ENCODE data around the gene C1QA.

GRCh38 chr1:22615886-22616285, 20.5 kb upstream of the C1QA start:
- no peak for TF ChIP-seq CTCF (IDR thresholded peaks at IDR 0.05; ENCODE audit: poor library complexity, severe bottlenecking)
- no peak for TF ChIP-seq RAD21 (conservative IDR thresholded peaks at IDR 0.05)
- TF ChIP-seq, protein P1, sequence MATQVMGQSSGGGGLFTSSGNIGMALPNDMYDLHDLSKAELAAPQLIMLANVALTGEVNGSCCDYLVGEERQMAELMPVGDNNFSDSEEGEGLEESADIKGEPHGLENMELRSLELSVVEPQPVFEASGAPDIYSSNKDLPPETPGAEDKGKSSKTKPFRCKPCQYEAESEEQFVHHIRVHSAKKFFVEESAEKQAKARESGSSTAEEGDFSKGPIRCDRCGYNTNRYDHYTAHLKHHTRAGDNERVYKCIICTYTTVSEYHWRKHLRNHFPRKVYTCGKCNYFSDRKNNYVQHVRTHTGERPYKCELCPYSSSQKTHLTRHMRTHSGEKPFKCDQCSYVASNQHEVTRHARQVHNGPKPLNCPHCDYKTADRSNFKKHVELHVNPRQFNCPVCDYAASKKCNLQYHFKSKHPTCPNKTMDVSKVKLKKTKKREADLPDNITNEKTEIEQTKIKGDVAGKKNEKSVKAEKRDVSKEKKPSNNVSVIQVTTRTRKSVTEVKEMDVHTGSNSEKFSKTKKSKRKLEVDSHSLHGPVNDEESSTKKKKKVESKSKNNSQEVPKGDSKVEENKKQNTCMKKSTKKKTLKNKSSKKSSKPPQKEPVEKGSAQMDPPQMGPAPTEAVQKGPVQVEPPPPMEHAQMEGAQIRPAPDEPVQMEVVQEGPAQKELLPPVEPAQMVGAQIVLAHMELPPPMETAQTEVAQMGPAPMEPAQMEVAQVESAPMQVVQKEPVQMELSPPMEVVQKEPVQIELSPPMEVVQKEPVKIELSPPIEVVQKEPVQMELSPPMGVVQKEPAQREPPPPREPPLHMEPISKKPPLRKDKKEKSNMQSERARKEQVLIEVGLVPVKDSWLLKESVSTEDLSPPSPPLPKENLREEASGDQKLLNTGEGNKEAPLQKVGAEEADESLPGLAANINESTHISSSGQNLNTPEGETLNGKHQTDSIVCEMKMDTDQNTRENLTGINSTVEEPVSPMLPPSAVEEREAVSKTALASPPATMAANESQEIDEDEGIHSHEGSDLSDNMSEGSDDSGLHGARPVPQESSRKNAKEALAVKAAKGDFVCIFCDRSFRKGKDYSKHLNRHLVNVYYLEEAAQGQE (IDR thresholded peaks at IDR 0.05; ENCODE audit: borderline replicate concordance), result no peak
- TF ChIP-seq EP300 (conservative IDR thresholded peaks at IDR 0.05; ENCODE audit: poor library complexity, severe bottlenecking), result no peak
- no peak for TF ChIP-seq EZH2 (IDR thresholded peaks at IDR 0.05; ENCODE audit: borderline replicate concordance, insufficient read depth, low read length, poor library complexity, severe bottlenecking)
- TF ChIP-seq TAF1 (IDR thresholded peaks at IDR 0.05; ENCODE audit: low read depth), result no peak

All from neural cell (in vitro differentiated cells).